IPS DF 4.7 (cell line): ENCODE data around the gene CEP85L.

Source experiments
- DNase-seq: peaks from one replicate; pipeline ENCODE4 v3.0.0-alpha.2; 2013; ENCODE audit warnings: low spot score; ENCODE audit errors: extremely low read depth

CEP85L gene

DNA sequence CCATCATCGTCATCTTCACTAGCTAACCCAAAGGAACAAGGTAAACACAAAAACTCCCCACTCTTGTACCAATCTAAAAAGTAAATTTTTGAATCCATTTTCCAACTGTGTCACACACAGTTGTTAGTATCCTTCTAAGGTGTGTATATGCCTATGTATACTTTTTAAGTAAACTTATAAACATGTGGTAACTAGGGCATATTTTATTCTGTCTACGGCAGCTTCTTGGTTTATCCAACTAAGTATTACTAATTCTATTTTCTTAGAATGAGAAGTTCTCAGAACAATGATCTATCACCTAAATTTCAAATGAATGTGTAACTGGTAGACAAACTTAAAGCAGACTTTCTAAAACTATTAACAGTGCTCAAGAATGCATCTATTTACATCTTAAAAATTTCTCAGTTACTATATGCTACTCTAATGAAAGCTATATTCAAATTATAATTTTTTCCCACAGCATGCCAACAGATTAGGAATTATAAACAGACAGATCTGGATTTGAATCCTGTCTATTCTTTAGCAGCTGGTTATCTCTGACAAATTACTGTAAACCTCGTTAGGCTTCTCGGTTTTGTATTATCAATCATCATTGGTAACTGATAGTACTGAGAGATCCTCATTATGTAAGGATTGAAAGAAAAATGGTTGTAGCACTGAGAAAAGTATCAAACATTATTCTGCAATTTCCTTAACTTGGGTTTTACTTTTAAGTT lies 105.1 kb downstream of the CEP85L start:
- no peak for DNase-seq

DNA sequence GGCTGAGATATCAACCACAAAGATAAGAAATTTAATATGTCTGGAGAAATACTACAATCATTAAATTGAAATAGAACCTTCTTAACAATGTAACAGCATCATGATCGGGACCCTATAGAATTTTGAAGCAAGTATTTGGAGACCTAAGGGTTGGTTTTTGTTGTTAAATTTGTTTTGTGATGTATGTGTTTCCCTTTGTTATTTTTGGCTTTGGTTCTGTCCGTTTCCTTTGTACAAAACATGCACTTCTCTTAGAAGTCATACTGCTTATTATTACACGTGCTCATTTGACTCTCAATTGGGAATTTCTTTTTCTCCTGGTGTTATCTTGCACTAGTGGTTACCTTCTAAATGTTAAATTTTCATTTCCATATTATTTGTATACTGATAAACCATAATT lies 107.3 kb downstream of the CEP85L start:
- DNase-seq, result no peak

DNA sequence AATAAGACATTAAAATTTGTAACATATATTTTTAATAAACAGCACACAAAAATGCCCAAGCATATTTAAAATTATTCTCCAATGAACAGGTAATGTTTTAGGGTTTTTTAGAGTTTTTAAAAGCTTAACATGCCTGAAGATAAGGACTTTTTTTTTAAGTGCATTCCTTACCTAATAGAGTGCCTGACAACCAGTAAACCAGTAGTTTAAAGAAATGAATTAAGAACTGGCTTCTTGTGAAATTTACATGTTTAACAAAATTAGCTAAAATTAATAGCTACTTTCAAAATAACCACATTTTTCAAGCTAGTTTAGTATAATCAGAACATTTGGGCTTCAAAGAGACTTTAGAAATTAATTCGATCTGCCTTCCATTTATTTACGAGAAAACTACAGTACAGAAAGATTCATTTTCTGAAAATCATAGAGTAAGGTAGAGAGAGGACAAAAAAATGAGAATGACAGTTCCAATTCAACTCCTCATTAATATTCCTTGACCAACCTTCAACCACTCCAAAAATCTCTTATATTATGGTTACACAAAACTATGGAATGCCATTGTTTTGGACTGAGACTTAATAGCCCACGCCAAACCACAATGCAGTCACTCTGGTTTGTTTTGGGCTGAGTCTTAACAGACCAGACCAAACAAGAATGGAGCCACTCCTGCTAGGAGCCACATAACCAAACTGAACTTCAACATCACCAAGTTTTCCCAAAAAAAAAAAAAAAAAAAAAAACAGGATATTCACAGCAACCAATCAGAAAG lies 109.0 kb downstream of the CEP85L start:
- DNase-seq, result no peak

DNA sequence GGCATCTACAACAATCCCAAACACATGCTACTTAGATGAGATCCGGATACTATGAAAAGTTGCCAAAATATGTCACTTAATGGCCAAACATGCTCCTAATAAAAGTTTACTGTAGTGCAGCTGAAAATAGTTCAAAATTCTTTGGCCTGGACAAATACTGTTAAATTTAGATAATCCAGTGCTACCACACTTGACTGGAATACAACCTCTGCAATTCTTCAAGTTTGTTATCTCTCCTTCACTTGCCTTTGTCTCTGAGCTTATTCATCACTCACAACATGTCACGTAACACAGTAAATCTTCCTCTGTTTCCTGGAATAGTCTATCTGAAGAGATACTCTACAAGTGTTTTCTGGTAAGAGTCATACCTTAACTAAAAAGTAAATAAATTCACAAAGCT lies 113.8 kb downstream of the CEP85L start:
- no peak for DNase-seq

DNA sequence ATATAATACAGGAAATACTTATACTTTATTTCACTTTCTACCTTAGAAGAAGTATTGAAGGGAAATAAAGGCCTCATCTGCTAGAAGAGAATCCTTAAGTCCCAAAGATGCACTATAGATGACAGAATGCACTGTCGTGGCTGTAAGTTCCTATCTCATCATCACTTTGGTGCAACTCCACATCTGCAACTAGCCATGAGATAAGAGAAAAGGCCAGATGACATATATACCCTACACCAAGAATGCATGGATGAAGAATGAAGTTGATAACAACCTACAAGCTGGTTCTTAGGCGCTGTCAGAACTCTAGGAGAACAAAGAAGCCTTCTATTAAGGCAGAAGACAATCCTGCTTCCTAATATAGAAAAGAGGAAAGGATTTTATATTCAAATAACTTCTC lies 114.9 kb downstream of the CEP85L start:
- no peak for DNase-seq

DNA sequence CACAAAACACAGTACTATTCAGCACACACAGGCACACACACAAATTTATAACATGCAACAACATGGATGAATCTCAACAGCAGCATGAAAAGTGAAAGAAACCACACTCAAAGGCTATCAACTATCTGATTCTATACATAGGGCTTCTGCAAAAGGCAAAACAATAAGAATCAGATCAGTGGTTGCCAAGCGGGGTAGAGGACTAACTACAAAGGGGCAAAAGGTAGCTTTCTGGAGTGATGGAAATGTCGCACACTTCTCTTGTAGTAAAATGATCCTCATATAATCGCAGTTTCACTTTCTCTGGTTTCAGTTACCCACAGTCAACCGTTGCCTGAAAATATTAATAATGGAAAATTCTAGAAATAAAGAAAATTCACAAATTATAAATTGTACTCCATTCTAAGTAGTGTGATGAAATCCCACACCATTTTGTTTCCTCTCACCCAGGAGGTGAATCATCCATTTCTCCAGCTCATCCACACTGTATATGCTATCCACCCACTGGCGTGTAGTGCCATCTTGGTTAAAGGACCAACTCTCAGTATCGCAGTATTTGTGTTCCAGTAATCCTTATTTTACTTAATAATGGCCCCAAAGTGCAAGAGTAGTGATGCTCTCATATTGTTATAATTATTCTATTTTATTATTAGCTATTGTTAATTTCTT lies 116.1 kb downstream of the CEP85L start:
- no peak for DNase-seq

DNA sequence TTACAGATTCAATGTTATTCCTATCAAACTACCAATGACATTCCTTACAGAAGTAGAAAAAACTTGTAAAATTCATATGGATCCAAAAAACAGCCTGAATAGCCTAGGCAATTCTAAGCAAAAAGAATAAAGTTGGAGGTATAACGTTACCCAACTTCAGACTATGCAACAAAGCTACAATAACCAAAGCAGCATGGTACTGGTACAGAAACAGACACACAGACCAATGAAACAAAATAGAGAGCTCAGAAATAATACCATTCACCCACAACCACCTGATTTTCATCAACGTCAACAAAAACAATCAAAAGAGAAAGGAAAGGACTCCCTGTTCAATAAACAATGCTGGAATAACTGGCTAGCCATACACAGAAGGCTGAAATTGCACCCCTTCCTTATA lies 120.4 kb downstream of the CEP85L start:
- DNase-seq, result no peak

DNA sequence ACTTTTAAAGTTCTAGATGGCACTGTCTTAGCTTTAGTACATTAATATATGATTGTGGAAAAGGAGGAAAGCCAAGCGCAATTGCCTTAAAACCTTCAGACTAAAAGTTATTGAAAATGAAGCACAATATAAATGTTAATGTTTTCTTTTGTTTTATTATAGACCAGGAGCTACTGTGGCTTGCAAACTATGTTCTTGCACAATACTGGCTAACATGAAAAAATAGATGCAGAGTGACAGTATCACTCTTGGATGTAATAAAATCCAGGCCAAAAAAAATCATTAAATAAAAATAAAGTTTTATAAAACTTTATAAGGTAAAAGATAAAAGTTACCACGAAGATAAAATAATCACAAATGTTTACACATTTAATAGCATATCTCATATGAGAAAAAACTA lies 121.6 kb downstream of the CEP85L start:
- DNase-seq, result no peak

DNA sequence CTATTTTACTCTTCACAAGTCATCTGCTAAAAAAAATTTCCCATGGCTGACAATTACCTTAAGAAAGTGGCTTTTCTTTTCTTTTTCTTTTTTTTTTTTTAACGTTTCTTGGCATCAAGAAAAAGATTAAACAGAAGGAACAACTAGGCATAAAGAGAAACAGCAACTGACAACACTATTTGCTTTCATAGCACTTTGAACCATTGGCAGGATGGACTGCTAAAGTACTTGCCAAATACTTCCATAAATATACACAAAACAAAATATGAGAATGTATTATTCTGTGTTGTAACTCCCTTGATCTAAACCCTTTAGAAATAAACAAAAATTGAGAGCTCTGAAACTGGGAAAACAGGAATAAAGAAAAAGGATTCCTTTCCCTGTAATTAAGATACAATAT lies 123.3 kb downstream of the CEP85L start:
- DNase-seq, result no peak

DNA sequence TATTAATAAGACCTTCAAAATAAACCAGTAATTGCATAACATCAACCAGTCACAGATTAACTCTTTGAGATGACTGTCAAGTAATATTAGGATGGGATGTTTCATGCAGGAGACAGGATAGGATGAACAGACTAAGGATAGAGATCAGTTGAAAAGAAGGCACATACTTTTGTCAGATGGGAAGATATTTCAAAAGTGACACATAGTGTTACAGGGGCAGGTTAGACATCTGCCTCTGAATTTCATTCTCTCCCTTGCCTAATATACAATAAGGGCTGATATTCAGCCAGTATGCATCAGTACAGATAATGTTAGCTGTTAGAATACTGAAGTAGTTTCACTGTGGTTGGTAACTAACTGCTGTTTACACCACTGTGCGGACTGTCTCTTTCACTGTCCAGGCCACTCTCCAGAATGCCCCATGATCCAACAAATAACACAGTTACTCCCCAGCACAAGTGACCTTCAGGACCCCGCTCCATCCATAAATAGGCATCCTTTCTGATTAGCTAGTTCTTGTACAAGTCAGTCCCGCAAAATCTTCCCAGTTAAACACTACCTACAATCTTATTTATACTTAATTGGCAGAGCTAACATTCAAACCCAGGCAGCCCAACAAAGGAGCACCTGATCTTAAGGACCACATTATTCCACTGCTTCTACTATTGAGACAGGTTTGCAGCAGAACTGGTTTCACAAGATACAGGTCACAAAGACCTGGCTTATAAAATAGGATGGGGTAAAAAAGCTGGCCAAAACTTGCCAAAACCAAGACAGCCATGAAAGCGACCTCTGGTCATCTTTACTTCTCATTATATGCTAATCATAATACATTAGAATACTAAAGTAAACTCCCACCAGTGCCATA lies 125.2 kb downstream of the CEP85L start:
- no peak for DNase-seq

DNA sequence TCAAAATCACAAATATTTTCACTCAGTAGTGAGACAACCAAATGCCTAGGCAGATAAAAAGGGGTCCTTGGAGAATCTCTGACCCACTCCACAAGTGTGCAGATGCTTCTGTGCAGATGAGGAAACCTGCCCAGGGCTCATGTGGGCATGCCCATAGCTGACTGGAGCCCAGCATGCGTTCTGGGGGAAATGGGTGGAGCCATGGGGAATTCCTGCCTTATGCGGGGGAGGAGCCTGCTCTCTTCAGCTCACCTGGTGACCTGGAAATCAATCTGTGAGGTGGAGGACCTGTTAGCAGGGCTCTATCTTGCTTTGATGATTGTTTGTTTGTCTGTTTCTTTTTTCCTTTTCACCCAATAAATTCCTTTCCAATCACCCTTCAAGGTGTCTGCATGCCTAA lies 126.7 kb downstream of the CEP85L start:
- peak; percentile 9 for DNase-seq

DNA sequence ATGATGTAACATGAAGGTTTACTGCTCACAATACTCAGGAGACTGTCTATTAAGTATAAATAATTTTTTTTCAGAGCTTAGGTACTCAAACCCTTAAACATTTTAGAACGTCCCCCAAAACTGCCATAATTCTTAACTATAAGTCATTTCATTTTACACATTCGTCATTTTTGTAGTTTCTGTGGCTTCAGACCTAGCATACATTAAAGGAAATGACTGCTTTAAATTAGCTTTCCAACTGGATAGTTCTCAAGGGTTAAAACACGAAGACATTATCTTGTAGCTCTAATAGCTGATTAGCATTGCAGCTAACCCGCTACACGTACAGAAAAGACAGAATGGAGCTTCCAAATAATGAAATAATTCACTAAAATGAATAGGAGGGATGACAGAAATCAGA lies 128.2 kb downstream of the CEP85L start:
- DNase-seq, result no peak

DNA sequence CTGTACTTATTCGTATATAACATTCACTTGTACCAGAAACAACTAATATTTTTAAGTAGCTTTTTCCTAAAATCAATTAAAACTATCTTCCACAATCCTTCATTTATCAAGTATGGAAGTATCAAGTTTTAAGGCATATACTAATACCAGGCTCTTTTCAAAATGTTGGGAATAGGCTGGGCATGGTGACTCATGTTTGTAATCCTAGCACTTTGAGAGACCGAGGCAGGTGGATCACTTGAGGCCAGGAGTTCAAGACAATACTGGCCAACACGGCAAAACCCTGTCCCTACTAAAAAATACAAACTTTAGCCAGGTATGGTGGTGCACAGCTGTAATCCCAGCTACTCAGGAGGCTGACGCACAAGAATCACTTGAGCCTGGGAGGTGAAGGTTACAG lies 129.0 kb downstream of the CEP85L start:
- DNase-seq, result no peak

DNA sequence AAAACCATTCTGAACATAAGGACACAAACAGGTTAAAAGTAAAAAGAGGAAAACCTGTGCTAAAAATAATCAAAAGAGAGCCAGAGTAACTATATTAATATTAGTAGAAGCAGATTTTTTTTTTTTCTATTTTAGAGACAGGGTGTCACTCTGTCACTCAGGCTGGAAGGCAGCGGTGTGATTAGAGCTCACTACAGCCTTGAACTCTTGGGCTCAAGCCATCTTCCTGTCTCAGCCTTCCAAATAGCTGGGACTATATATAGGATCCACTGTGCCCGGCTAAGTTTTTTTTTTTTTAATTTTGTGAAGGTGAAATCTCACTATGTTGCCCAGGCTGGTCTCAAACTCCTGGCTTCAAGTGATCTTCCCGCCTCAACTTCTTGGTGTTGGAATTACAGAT lies 136.7 kb downstream of the CEP85L start:
- DNase-seq, result no peak

DNA sequence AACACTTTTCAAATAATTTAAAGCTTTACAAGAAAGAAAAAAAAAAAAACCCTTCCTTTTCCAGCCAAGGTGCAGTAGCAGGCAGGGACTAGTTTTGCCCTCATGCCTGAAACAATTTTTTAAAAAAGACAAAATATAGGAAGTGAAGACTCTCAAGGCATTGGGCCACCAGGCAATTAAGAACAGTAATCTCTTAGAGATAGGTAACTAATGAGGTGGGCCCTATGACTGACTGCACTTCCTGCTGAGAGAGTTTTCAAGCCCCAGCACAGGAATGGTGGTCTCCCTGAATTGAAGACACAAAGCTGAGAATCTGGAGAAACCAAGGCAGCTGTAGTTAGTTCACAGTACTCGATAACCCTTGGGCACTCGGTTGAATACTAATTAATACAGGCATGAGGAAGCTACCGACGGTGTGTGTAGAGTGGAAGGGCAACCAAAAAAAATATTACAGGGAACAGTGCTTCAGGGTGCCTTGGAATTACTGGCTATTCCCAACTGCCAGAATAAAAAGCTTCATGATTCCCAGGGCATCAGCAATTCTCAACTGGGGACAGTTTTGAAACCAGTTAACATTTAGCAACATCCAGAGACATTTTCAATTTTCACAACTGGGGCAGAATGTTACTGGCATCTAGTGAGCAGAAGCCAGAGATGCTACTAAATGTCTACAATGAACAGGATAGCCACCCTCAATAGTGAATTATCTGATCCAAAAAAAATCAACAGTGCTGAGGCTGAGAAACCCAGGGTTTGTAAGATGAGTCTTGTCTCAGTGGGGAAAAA lies 139.3 kb downstream of the CEP85L start:
- no peak for DNase-seq

DNA sequence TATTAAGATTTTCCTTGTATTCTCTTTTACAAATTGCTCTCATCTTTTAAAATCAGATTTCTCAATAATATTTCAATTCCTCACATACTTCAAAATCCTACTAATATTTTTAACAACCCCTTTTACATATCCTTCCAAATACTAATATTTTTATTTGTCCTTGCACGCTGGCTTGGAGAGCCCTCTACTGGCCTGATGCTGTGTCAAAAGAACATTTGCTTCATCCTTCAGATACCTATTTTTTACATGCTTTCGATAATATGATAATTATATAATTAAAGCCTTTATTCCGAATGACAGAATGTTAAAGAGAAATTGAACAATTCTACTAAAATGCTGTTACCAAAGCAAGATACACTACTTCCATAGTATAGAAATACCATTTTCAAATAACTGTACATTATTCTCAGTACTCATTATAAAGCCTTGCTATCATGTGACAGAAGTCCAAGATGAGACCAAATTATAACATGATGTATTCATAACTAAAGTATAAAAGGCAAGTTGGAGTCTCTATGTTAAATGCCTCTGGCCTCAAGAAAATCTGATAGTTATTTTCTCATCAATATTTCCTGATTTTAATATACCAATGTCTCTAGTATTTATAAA lies 142.3 kb downstream of the CEP85L start:
- no peak for DNase-seq

DNA sequence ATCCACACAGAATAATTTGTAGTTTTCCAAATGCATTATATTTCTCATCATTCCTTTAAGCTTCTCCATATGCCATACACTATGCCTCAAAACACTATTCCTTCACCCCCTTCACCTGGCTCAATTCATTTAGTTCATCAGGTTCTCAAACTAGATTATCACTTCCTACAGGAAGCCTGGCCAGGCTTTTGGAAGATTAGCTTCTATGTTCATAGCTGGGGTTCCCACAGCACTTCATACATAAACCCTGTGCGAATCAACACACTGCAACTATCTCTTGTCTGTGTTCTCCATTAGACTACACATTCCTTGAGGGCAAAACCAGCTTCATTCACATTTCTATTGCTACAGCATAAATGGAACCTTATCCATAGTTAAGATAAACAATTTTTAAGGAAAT lies 143.8 kb downstream of the CEP85L start:
- DNase-seq, result no peak

DNA sequence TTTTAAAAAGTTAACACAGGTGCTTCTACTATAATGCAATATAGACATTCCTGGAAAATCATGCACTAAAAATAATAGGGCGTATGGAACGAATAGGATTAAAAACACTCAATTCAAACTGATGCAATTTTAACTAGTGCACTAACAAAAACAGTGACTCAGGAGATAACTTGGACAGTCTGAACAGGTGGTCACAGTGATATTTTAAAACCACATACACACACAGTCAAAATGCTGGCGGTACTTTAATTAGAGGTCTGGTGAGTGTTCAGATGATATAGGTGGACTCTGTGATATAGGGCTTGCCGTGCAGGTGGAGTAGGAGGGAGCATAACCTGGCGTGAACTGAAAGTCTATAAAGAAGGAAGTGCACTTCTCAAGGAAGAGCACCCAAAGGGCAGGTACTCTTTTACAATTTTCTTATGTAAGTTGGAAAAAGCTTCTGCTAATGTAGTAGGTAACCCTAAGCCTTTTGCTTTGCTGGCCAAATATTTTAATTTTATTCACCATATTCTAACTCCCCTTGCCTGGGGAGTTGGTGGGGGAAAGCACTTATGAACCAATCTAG lies 145.2 kb downstream of the CEP85L start:
- DNase-seq, result no peak

DNA sequence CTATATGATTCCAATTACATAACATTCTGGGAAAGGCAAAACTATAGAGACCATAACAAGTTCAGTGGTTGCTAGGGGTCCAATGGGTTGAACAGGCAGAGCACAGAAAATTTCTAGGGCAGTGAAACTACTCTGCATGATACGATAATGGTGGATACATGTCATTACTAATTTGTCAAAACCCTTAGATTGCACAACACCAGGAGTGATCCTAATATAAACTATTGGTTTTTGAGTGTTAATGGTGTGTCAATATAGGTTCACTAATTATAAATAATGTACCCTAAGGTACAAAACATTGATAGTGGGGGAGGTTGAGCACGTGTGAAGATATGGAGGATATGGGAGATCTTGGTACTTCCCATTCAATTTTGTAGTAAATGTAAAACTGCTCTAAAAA lies 145.7 kb downstream of the CEP85L start:
- DNase-seq, result no peak

DNA sequence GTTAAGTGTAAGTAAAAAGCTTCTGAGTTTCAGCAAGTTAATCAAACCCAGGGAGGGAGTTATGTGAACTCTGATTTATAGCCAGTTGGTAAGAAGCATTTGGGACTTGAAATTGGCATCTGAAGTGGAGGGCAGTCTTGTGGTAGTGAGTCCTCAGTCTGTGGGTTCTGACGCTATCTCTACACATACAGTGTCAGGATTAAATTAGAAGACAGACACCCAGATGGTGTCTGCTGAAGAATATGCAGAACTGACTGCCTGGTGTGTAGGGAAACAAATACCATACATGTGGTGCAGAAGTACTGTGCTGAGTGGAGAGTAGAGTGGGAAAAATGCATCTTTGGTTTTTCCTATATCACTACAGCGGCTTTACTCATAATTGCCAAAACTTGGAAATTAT lies 146.8 kb downstream of the CEP85L start:
- no peak for DNase-seq
